Measurements from ENCODE around the gene MBP.
A peak's percentile ranks its signal among the peaks of the same experiment; 100 is the strongest.

Gene MBP

GRCh38 chr18:77103187-77103850 is 29.3 kb downstream of the MBP start:
- peak overlapping the region; percentile 65 to 82 for H3K4me3 Mint-ChIP-seq
- peaks cover 79 to 88% of the 10 kb centered on the region in 2 donors for H3K4me1 Mint-ChIP-seq (ENCODE audit: low read depth in 2 of 2)
- H3K9me3 Mint-ChIP-seq, result no peaks in the 10 kb centered on the region
- H3K27me3 Mint-ChIP-seq, result no peaks in the 10 kb centered on the region
- DNase-seq, result no peak
- peak overlapping the region; percentile 98 for H3K27ac Mint-ChIP-seq
- no peak for ATAC-seq (replicated peaks)
- peaks cover 86% of the 10 kb centered on the region for H3K36me3 Mint-ChIP-seq (ENCODE audit: insufficient read depth)

- DNase-seq (peak in 1 of 3 experiments; percentile 23), ATAC-seq (replicated peaks) (peak; percentile 64)
- H3K27me3 Mint-ChIP-seq, result no peaks in the 10 kb centered on the region
- H3K36me3 Mint-ChIP-seq (ENCODE audit: insufficient read depth), result peaks cover 90% of the 10 kb centered on the region
- peak overlapping the region; percentile 82 to 84 for H3K4me3 Mint-ChIP-seq
- H3K9me3 Mint-ChIP-seq, result no peaks in the 10 kb centered on the region
- peak overlapping the region; percentile 98 for H3K27ac Mint-ChIP-seq
- peaks cover 76 to 86% of the 10 kb centered on the region in 2 donors for H3K4me1 Mint-ChIP-seq (ENCODE audit: low read depth in 2 of 2)
These were observed 30.1 kb downstream of the MBP start for GRCh38 chr18:77102259-77103040.

- H3K36me3 Mint-ChIP-seq (ENCODE audit: insufficient read depth), result peaks cover 89% of the 10 kb centered on the region
- no peak for DNase-seq
- ATAC-seq (replicated peaks), result peak; percentile 26
- H3K4me1 Mint-ChIP-seq (ENCODE audit: low read depth in 2 of 2), result peaks cover 72 to 84% of the 10 kb centered on the region in 2 donors
- H3K4me3 Mint-ChIP-seq, result peak overlapping the region; percentile 82 to 84
- no peaks in the 10 kb centered on the region for H3K27me3 Mint-ChIP-seq
- H3K9me3 Mint-ChIP-seq, result no peaks in the 10 kb centered on the region
- peak overlapping the region; percentile 98 for H3K27ac Mint-ChIP-seq
These were observed 30.9 kb downstream of the MBP start for GRCh38 chr18:77101410-77102258.

GRCh38 chr18:77100751-77101355 is 31.7 kb downstream of the MBP start:
- H3K9me3 Mint-ChIP-seq, result no peaks in the 10 kb centered on the region
- peaks cover 66 to 82% of the 10 kb centered on the region in 2 donors for H3K4me1 Mint-ChIP-seq (ENCODE audit: low read depth in 2 of 2)
- no peak for DNase-seq
- H3K27ac Mint-ChIP-seq, result peak overlapping the region; percentile 98
- peak overlapping the region; percentile 82 to 84 for H3K4me3 Mint-ChIP-seq
- H3K36me3 Mint-ChIP-seq (ENCODE audit: insufficient read depth), result peaks cover 89% of the 10 kb centered on the region
- H3K27me3 Mint-ChIP-seq, result no peaks in the 10 kb centered on the region
- ATAC-seq (replicated peaks), result peak; percentile 16

GRCh38 chr18:77099485-77100370 is 32.9 kb downstream of the MBP start:
- DNase-seq (peak in 2 of 3 experiments; percentile 29 to 47), ATAC-seq (replicated peaks) (peak; percentile 34)
- Mint-ChIP-seq H3K36me3 (ENCODE audit: insufficient read depth) (peaks cover 87% of the 10 kb centered on the region), H3K4me1 (ENCODE audit: low read depth in 2 of 2) (peaks cover 67 to 82% of the 10 kb centered on the region in 2 donors), H3K27ac (peak overlapping the region; percentile 98), H3K27me3 (no peaks in the 10 kb centered on the region), H3K4me3 (peak overlapping the region; percentile 78 to 82), H3K9me3 (no peaks in the 10 kb centered on the region)

GRCh38 chr18:77098538-77099174 is 33.9 kb downstream of the MBP start:
- ATAC-seq (replicated peaks) (no peak), DNase-seq (no peak)
- H3K27me3 Mint-ChIP-seq, result no peaks in the 10 kb centered on the region
- peaks cover 66 to 83% of the 10 kb centered on the region in 2 donors for H3K4me1 Mint-ChIP-seq (ENCODE audit: low read depth in 2 of 2)
- H3K27ac Mint-ChIP-seq, result peak overlapping the region; percentile 98
- H3K36me3 Mint-ChIP-seq (ENCODE audit: insufficient read depth), result peaks cover 88% of the 10 kb centered on the region
- no peaks in the 10 kb centered on the region for H3K9me3 Mint-ChIP-seq
- H3K4me3 Mint-ChIP-seq, result peak overlapping the region; percentile 78 to 82

GRCh38 chr18:77098029-77098428 is 34.6 kb downstream of the MBP start:
- no peak for DNase-seq
- no peaks in the 10 kb centered on the region for H3K27me3 Mint-ChIP-seq
- H3K4me3 Mint-ChIP-seq, result peak overlapping the region; percentile 41 to 82

GRCh38 chr18:77096936-77097886 is 35.4 kb downstream of the MBP start:
- Mint-ChIP-seq H3K27ac (peak overlapping the region; percentile 98), H3K27me3 (no peaks in the 10 kb centered on the region), H3K4me1 (ENCODE audit: low read depth in 2 of 2) (peaks cover 76 to 87% of the 10 kb centered on the region in 2 donors), H3K9me3 (no peaks in the 10 kb centered on the region), H3K36me3 (ENCODE audit: insufficient read depth) (peaks cover 90% of the 10 kb centered on the region), H3K4me3 (peak overlapping the region; percentile 41 to 82)
- ATAC-seq (replicated peaks), result no peak
- DNase-seq, result no peak

More at GRCh38 chr18:77098029-77098428, 34.6 kb downstream of the MBP start:
- peaks cover 68 to 81% of the 10 kb centered on the region in 2 donors for H3K4me1 Mint-ChIP-seq (ENCODE audit: low read depth in 2 of 2)
- peak overlapping the region; percentile 98 for H3K27ac Mint-ChIP-seq
- ATAC-seq (replicated peaks), result no peak
- peaks cover 88% of the 10 kb centered on the region for H3K36me3 Mint-ChIP-seq (ENCODE audit: insufficient read depth)
- no peaks in the 10 kb centered on the region for H3K9me3 Mint-ChIP-seq

GRCh38 chr18:77095391-77096371 is 36.9 kb downstream of the MBP start:
- no peaks in the 10 kb centered on the region for H3K27me3 Mint-ChIP-seq
- no peaks in the 10 kb centered on the region for H3K9me3 Mint-ChIP-seq
- H3K36me3 Mint-ChIP-seq (ENCODE audit: insufficient read depth), result peaks cover 85% of the 10 kb centered on the region
- no peak for ATAC-seq (replicated peaks)
- peaks cover 71 to 83% of the 10 kb centered on the region in 2 donors for H3K4me1 Mint-ChIP-seq (ENCODE audit: low read depth in 2 of 2)
- DNase-seq, result no peak
- H3K27ac Mint-ChIP-seq, result peak overlapping the region; percentile 94 to 98
- peak overlapping the region; percentile 33 to 48 for H3K4me3 Mint-ChIP-seq

GRCh38 chr18:77093586-77093985 is 39.0 kb downstream of the MBP start:
- no peak for ATAC-seq (replicated peaks)
- no peaks in the 10 kb centered on the region for H3K27me3 Mint-ChIP-seq
- no peak for DNase-seq
- peaks cover 69 to 83% of the 10 kb centered on the region in 2 donors for H3K4me1 Mint-ChIP-seq (ENCODE audit: low read depth in 2 of 2)
- H3K27ac Mint-ChIP-seq, result peak overlapping the region; percentile 94 to 98
- peak overlapping the region; percentile 31 to 48 for H3K4me3 Mint-ChIP-seq
- H3K36me3 Mint-ChIP-seq (ENCODE audit: insufficient read depth), result peaks cover 84% of the 10 kb centered on the region
- H3K9me3 Mint-ChIP-seq, result no peaks in the 10 kb centered on the region
